Activated naive CD8-positive, alpha-beta T cell treated with anti-CD3 and anti-CD28 coated beads for 36 hours (primary cell): Measurements from ENCODE around the gene PROX1. TPM values are rescaled to one million over a fixed set of nuclear protein-coding genes. Genes with fewer than 3 reads are reported as not detected.

Experiments
- DNase-seq: peaks from one replicate; pipeline ENCODE4 v3.0.0; 2021
- H3K27ac Mint-ChIP-seq: one replicate; pipeline ENCODE4 v1.8.0; 2022; ENCODE audit warnings: mild to moderate bottlenecking, moderate library complexity, mixed read lengths
- H3K27me3 Mint-ChIP-seq: one replicate; pipeline ENCODE4 v1.8.0; 2022; ENCODE audit warnings: mild to moderate bottlenecking, mixed read lengths
- H3K36me3 Mint-ChIP-seq: one replicate; pipeline ENCODE4 v1.8.0; 2021; ENCODE audit warnings: mild to moderate bottlenecking, mixed read lengths
- H3K4me1 Mint-ChIP-seq: one replicate; pipeline ENCODE4 v1.8.0; 2021; ENCODE audit warnings: mixed read lengths
- H3K4me3 Mint-ChIP-seq: one replicate; pipeline ENCODE4 v1.8.0; 2022; ENCODE audit warnings: mild to moderate bottlenecking, moderate library complexity, mixed read lengths
- H3K9me3 Mint-ChIP-seq: one replicate; pipeline ENCODE4 v1.8.0; 2022; ENCODE audit warnings: mixed read lengths
- total RNA-seq, 2 experiments: library from RNA; stranded (reverse); gene quantifications; one replicate each; pipeline ENCODE4 v1.2.3, GENCODE V29; 2021

Gene PROX1
- total RNA-seq, 2 experiments from 2014 or later = not detected

GRCh38 chr1:213972141-213972540 lies 15.6 kb upstream of the PROX1 start:
- Mint-ChIP-seq H3K27me3 (peaks cover 42% of the 10 kb centered on the region), H3K4me3 (no peak overlapping the region), H3K9me3 (no peaks in the 10 kb centered on the region), H3K27ac (no peak overlapping the region), H3K36me3 (no peaks in the 10 kb centered on the region), H3K4me1 (no peaks in the 10 kb centered on the region)
- no peak for DNase-seq

DNA sequence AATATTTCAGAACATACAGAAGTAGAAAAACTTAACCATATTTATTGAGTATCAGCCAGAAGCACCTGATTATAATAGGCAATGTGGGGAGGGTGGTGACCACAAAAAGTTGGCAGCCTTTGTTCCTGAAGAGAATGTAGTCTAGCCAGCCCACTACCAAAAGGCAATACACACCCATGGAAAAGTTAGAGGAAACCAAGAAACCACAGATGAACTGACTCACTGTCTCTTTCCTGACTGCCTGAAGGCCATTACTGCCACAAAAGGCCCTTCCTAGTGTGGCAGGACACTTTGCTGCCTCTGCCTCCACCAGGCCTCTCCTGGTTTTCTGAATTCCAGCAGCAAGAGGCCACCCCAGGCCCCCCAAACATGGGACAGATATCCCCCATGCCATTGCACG lies 14.6 kb upstream of the PROX1 start:
- peaks cover 2% of the 10 kb centered on the region for H3K9me3 Mint-ChIP-seq
- H3K4me3 Mint-ChIP-seq = no peak overlapping the region
- no peaks in the 10 kb centered on the region for H3K36me3 Mint-ChIP-seq
- no peaks in the 10 kb centered on the region for H3K4me1 Mint-ChIP-seq
- DNase-seq = no peak
- H3K27me3 Mint-ChIP-seq = peaks cover 51% of the 10 kb centered on the region
- H3K27ac Mint-ChIP-seq = no peak overlapping the region

DNA sequence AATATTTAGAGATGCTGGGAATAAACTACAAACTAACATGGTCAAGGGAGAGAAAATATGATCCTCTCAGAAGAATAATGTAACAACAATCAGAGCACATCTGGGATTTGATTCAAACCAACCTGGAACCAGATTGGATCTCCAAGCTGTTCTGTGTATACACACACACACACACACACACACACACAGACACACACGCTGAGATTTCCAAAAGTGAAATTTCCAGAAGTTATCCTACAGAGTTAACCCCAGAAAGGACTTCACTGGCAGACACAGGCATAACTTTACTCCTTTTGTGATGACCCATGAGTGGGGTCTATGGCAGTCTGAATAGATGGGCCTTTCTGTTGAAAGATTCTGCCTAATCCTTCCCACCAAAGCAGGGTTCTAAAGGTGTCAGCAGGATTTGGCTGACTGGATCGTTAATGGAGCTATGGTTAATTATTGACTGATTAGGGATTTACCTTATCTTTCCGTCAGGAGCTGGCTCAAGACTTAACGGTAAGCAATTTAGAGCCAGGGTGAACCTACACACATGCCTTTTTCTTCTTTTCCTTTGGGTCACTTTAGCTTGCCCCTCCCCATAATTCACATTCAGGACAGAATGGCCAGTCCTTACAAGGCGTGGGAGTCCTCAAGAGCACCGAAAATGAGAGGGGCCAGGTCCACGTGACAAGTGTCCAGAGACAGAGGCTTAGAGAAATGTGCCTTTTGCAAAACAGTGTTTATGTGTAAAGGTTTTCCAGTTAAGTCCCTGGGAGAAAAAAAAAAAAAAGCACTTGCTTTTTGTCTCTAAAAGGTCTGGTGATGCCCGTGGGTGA lies 10.9 kb upstream of the PROX1 start:
- no peak overlapping the region for H3K27ac Mint-ChIP-seq
- H3K4me1 Mint-ChIP-seq = peaks cover 3% of the 10 kb centered on the region
- peaks cover 2% of the 10 kb centered on the region for H3K9me3 Mint-ChIP-seq
- H3K36me3 Mint-ChIP-seq = no peaks in the 10 kb centered on the region
- no peak overlapping the region for H3K4me3 Mint-ChIP-seq
- no peak for DNase-seq
- peaks cover 70% of the 10 kb centered on the region for H3K27me3 Mint-ChIP-seq

DNA sequence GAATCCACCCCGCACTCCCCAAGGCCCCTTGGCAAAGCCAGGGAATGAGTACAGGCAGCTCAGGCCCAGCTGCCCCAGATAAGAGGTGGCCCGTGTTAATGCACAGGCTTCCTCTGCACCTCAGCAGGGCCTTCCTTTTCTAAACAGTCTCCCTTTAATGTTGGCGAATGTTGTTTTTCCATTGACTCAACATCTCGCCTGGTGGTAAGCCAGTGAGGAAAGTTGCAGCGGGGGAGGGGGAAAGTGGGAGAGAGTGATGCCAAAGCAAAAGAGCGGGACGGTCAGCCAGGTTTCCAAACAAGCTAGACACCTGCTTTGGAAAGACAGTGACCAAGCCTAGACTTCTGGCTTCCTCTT lies 10.3 kb upstream of the PROX1 start:
- Mint-ChIP-seq H3K4me1 (peaks cover 3% of the 10 kb centered on the region), H3K4me3 (no peak overlapping the region), H3K27ac (no peak overlapping the region), H3K27me3 (peaks cover 76% of the 10 kb centered on the region), H3K36me3 (no peaks in the 10 kb centered on the region), H3K9me3 (peaks cover 4% of the 10 kb centered on the region)
- no peak for DNase-seq

DNA sequence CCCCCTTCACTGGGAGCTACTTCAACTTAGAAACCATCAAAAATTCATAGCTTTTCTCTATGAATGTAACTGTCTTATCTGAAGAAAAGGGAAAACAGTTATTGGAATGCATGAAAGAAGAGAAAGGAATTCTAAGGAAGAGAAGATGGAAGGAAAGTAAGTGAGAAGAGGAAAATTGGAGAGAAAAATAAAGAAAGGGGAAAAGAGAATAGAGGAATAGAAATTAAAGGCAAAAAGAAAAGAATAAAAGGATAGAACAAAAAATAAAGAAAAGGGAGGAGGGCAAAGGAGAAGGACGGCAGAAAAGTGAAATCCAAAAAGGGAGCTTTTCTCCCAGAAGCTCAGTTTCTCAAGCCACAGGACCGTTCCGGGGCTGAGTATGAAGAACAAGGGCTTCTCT lies 9.9 kb upstream of the PROX1 start:
- no peaks in the 10 kb centered on the region for H3K36me3 Mint-ChIP-seq
- H3K9me3 Mint-ChIP-seq = peaks cover 4% of the 10 kb centered on the region
- peaks cover 3% of the 10 kb centered on the region for H3K4me1 Mint-ChIP-seq
- no peak overlapping the region for H3K27ac Mint-ChIP-seq
- no peak overlapping the region for H3K4me3 Mint-ChIP-seq
- H3K27me3 Mint-ChIP-seq = peaks cover 77% of the 10 kb centered on the region
- no peak for DNase-seq

- H3K4me1 Mint-ChIP-seq = peaks cover 3% of the 10 kb centered on the region
- H3K36me3 Mint-ChIP-seq = no peaks in the 10 kb centered on the region
- H3K27ac Mint-ChIP-seq = no peak overlapping the region
- no peak overlapping the region for H3K4me3 Mint-ChIP-seq
- peaks cover 4% of the 10 kb centered on the region for H3K9me3 Mint-ChIP-seq
- peaks cover 91% of the 10 kb centered on the region for H3K27me3 Mint-ChIP-seq
- no peak for DNase-seq
Observed at GRCh38 chr1:213979751-213980586, 7.8 kb upstream of the PROX1 start.

DNA sequence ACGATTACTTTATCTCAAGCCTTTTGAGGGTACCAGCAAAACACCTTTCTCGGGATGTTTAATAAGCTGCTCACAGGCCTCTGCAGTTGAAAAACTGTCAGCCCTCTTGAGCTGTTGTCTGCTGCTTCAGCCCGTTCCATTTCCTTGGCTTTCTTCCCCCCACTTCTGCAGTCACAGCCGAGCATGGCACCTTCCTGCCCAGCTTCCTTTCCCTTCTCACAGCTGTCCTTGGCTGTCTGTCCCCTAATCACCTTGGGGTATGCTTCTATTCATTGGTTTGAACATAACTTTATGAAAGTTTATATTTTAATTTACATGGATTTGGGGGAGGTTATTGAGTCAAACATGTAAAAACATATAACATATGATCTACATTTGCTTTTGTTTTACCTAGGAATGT lies 6.9 kb upstream of the PROX1 start:
- no peak for DNase-seq
- Mint-ChIP-seq H3K27ac (no peak overlapping the region), H3K27me3 (peaks cover 95% of the 10 kb centered on the region), H3K36me3 (peaks cover under 1% of the 10 kb centered on the region), H3K4me3 (no peak overlapping the region), H3K4me1 (peaks cover 5% of the 10 kb centered on the region), H3K9me3 (peaks cover 4% of the 10 kb centered on the region)

DNA sequence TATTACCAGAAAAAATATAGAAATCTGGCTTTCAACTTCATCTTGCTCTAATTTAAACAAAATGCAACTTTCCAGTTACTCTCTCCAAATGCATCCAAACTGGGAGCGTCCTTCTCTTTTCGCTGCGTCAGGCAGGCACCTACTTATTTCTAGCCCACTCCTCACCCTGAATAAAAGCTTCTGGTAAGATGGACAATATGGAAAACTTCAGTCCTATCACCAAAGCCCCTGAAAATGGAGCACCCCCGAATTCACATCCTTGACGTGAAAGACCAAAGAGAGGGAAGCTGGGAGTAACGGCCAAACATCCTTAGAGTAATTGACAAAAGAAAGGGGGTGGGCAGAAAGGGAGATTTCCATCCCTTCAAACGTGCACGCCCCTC lies 5.5 kb upstream of the PROX1 start:
- no peak for DNase-seq
- Mint-ChIP-seq H3K4me3 (no peak overlapping the region), H3K27me3 (peaks cover 96% of the 10 kb centered on the region), H3K9me3 (peaks cover 4% of the 10 kb centered on the region), H3K27ac (no peak overlapping the region), H3K4me1 (peaks cover 18% of the 10 kb centered on the region), H3K36me3 (peaks cover 4% of the 10 kb centered on the region)

GRCh38 chr1:213982672-213983492 lies 4.9 kb upstream of the PROX1 start:
- H3K4me1 Mint-ChIP-seq = peaks cover 22% of the 10 kb centered on the region
- no peak overlapping the region for H3K27ac Mint-ChIP-seq
- no peak overlapping the region for H3K4me3 Mint-ChIP-seq
- peaks cover 5% of the 10 kb centered on the region for H3K9me3 Mint-ChIP-seq
- peaks cover 6% of the 10 kb centered on the region for H3K36me3 Mint-ChIP-seq
- DNase-seq = no peak
- peaks cover 96% of the 10 kb centered on the region for H3K27me3 Mint-ChIP-seq

DNA sequence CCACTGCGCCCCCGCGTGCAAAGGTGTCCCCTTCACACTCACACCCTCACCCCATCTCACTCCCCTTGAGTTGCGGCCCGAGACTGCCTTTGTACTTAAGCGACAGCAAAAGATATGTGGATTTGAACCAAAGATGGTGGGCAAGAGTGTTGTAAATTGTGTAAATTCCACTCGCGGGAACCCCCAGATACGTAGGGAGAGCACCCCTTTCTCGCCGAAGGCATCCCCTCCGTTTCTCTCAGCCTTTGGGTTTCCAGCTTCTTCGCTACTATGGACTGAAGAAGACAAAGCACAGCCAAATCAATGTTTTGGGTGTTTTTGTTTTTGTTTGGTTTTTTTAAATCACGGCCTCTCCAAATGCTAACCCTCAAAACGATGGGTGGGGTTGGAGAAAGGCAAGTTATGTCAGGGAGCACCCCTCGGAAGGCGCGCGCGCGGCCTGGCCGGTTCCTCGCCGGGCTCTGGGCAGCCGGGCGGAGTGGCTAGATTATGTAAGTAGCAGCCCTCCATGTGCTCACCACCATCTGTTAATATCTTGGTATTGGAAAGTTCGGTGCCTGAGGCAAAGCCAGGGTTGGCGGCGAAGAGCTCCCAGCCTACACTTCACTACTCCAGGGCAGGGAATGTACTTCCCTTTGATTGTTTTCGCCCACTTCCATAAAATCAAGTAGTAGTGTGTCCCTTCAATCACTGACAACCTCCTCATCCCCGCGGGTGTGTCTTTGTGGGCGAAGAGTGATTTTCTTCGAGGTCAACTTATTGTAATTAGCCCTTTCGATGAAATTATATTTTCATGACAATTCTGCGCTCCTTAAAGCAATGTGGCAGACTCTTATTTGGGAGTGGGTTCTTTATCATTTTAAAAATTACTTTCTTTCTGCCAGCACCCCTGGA lies 4.0 kb upstream of the PROX1 start:
- H3K27ac Mint-ChIP-seq = no peak overlapping the region

GRCh38 chr1:213984387-213985208 lies 3.2 kb upstream of the PROX1 start:
- peaks cover 35% of the 10 kb centered on the region for H3K4me1 Mint-ChIP-seq

More for the DNA sequence above, 4.0 kb upstream of the PROX1 start:
- Mint-ChIP-seq H3K36me3 (peaks cover 7% of the 10 kb centered on the region), H3K4me1 (peaks cover 30% of the 10 kb centered on the region), H3K9me3 (peaks cover 4% of the 10 kb centered on the region), H3K27me3 (peaks cover 96% of the 10 kb centered on the region), H3K4me3 (no peak overlapping the region)
- DNase-seq = no peak

DNA sequence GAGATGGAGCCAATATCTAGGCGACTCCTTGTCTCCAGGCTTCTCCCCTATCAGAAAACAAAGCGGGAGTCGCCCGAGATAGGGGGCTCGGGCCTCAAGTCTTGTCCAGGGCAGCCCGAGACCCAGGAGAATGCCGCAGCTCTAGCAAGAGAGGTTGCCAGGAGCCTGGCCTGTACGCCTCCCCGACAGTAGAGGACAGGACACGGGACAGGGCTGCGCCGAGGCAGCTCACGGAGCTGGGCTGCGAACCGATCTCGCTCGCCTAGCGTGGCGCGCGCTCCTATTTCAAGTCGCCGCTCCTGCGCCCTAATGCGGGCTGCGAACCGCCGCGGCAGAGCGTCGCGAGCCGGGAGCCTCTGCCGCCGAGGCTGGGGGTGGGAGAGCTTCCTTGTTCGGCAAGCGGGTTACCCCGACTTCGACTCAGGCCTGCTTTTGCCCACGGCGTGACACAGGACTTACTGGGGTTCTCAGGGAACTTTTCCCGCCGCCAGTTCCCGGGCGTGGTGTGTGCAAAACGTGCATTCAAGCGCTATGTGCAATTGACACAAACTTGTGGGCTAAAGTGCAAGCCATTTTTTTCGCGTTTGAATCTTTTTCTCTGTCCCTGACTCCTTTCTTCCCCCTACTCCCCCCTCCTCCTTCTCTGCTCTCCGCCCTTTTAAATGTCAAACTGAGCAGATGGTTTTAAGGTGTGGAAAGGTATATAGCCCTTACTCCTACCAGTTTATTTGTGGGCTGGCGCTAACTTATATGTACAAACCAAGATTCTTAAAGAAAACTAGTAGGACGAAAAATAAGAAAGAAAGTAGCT lies 2.4 kb upstream of the PROX1 start:
- Mint-ChIP-seq H3K4me1 (peaks cover 35% of the 10 kb centered on the region), H3K27ac (no peak overlapping the region), H3K27me3 (peaks cover 96% of the 10 kb centered on the region), H3K9me3 (peaks cover 4% of the 10 kb centered on the region), H3K36me3 (peaks cover 7% of the 10 kb centered on the region), H3K4me3 (no peak overlapping the region)
- no peak for DNase-seq

More at GRCh38 chr1:213984387-213985208, 3.2 kb upstream of the PROX1 start:
- no peak for DNase-seq
- Mint-ChIP-seq H3K27ac (no peak overlapping the region), H3K27me3 (peaks cover 96% of the 10 kb centered on the region), H3K9me3 (peaks cover 4% of the 10 kb centered on the region), H3K4me3 (no peak overlapping the region), H3K36me3 (peaks cover 7% of the 10 kb centered on the region)
